ENCODE results near the gene ART3.

GRCh38 chr4:76144546-76144945, 70.0 kb downstream of the ART3 start:
- TF ChIP-seq EP300 (IDR thresholded peaks at IDR 0.05) (no peak), HDAC2 (IDR thresholded peaks at IDR 0.05) (no peak), CBX8 (IDR thresholded peaks at IDR 0.05) (no peak), CTCF (IDR thresholded peaks at IDR 0.05) (no peak), SMC3 (IDR thresholded peaks at IDR 0.05) (no peak), NPAS2 (CRISPR knock-in tag; IDR thresholded peaks at IDR 0.05; ENCODE audit: borderline replicate concordance) (no peak), POLR2A (IDR thresholded peaks at IDR 0.05; ENCODE audit: low read length) (no peak)
- TF ChIP-seq, protein P1, sequence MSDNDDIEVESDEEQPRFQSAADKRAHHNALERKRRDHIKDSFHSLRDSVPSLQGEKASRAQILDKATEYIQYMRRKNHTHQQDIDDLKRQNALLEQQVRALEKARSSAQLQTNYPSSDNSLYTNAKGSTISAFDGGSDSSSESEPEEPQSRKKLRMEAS (IDR thresholded peaks at IDR 0.05), result no peak
- TF ChIP-seq, protein P2, sequence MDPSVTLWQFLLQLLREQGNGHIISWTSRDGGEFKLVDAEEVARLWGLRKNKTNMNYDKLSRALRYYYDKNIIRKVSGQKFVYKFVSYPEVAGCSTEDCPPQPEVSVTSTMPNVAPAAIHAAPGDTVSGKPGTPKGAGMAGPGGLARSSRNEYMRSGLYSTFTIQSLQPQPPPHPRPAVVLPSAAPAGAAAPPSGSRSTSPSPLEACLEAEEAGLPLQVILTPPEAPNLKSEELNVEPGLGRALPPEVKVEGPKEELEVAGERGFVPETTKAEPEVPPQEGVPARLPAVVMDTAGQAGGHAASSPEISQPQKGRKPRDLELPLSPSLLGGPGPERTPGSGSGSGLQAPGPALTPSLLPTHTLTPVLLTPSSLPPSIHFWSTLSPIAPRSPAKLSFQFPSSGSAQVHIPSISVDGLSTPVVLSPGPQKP (IDR thresholded peaks at IDR 0.05; ENCODE audit: low read depth, low read length), result no peak
